IMR-90 (cell line): ENCODE data around the gene MAN2A1. TPM values are rescaled to one million over a fixed set of nuclear protein-coding genes. Genes with fewer than 3 reads are reported as not detected.

Experiments
- ATAC-seq: fragments of 200-7000 bp; cut with Tn5 transposase; 2 replicates; pipeline ENCODE4 v1.9.1; 2020; ENCODE audit warnings: low read depth, mild to moderate bottlenecking, moderate library complexity
- BruUV-seq: library from RNA; stranded (reverse); fragments of 400-500 nt; replicated peaks from 2 replicates; lab custom pipeline; 2021; lab: Mats Ljungman, UMichigan
- CTCF ChIA-PET: fragments of 300-600 bp; formaldehyde crosslinking; extraction: SDS; loops from one replicate; lab custom pipeline; 2021; ENCODE audit warnings: antibody characterized with exemption; lab: Yijun Ruan, JAX
- POLR2A ChIA-PET: fragments of 300-600 bp; sonication (Branson Sonifier 250); formaldehyde crosslinking; loops from one replicate; lab custom pipeline; 2022; ENCODE audit warnings: antibody characterized with exemption; ENCODE audit not compliant: unreplicated experiment; lab: Charles Lee
- DNase-seq: peaks from one replicate; pipeline ENCODE4 v3.0.0; 2013
- H2AFZ ChIP-seq: replicated peaks from 2 replicates; pipeline ENCODE3; 2013; ENCODE audit warnings: low read length, mild to moderate bottlenecking; ENCODE audit not compliant: poor library complexity
- H2AK5ac ChIP-seq: 2 replicates; pipeline ENCODE4 v1.6.1; 2013; ENCODE audit warnings: low read depth, low read length, inconsistent platforms
- H2AK9ac ChIP-seq: replicated peaks from 2 replicates; pipeline ENCODE3; 2013; ENCODE audit warnings: mild to moderate bottlenecking, low read depth, low read length, moderate library complexity; ENCODE audit not compliant: poor library complexity
- H2BK120ac ChIP-seq: 2 replicates; pipeline ENCODE4 v1.6.1; 2013; ENCODE audit warnings: low read depth, low read length, inconsistent platforms
- H2BK15ac ChIP-seq: 3 replicates; pipeline ENCODE4 v1.6.1; 2013; ENCODE audit warnings: low read depth, low read length, inconsistent platforms
- H2BK20ac ChIP-seq: 2 replicates; pipeline ENCODE4 v1.6.1; 2013; ENCODE audit warnings: low read depth, mild to moderate bottlenecking, inconsistent platforms, low read length, moderate library complexity
- H2BK5ac ChIP-seq: 2 replicates; pipeline ENCODE4 v1.6.1; 2013; ENCODE audit warnings: mild to moderate bottlenecking, low read depth, low read length, inconsistent platforms; ENCODE audit not compliant: poor library complexity, severe bottlenecking
- H3K14ac ChIP-seq: replicated peaks from 2 replicates; pipeline ENCODE4 v1.6.1; 2013; ENCODE audit warnings: low read depth, low read length, inconsistent platforms
- H3K18ac ChIP-seq: 2 replicates; pipeline ENCODE4 v1.6.1; 2013; ENCODE audit warnings: low read depth, low read length, control low read depth
- H3K23ac ChIP-seq: 2 replicates; pipeline ENCODE4 v1.6.1; 2013; ENCODE audit warnings: low read depth, low read length, inconsistent platforms
- H3K27ac ChIP-seq: 2 replicates; pipeline ENCODE4 v1.5.1; 2013; ENCODE audit warnings: mild to moderate bottlenecking, control low read depth, low read length; ENCODE audit not compliant: insufficient read depth
- H3K27me3 ChIP-seq: 2 replicates; pipeline ENCODE4 v1.6.1; 2013; ENCODE audit warnings: low read length; ENCODE audit not compliant: control insufficient read depth, insufficient read depth
- H3K36me3 ChIP-seq: 2 replicates; pipeline ENCODE4 v1.6.1; 2013; ENCODE audit warnings: low read length, mixed read lengths; ENCODE audit not compliant: control insufficient read depth, insufficient read depth
- H3K4ac ChIP-seq: 2 replicates; pipeline ENCODE4 v1.6.1; 2013; ENCODE audit warnings: low read depth, low read length, inconsistent platforms
- H3K4me1 ChIP-seq: 2 replicates; pipeline ENCODE4 v1.6.1; 2013; ENCODE audit warnings: low read length, mixed read lengths; ENCODE audit not compliant: control insufficient read depth, insufficient read depth
- H3K4me2 ChIP-seq: 2 replicates; pipeline ENCODE4 v1.6.1; 2013; ENCODE audit warnings: low read depth, mild to moderate bottlenecking, control low read depth, low read length, moderate library complexity
- H3K4me3 ChIP-seq: 2 replicates; pipeline ENCODE4 v1.5.1; 2013; ENCODE audit warnings: low read depth, mild to moderate bottlenecking, control low read depth, low read length, moderate library complexity; ENCODE audit not compliant: insufficient read depth
- H3K56ac ChIP-seq: 2 replicates; pipeline ENCODE4 v1.6.1; 2013; ENCODE audit warnings: low read length, inconsistent platforms; ENCODE audit not compliant: insufficient read depth; ENCODE audit errors: extremely low read depth
- H3K79me1 ChIP-seq, 2 experiments: 2 replicates each; pipeline ENCODE4 v1.6.1; 2013; ENCODE audit warnings: low read length in 2 of 2, inconsistent platforms in 1 of 2, low read depth in 1 of 2
- H3K9ac ChIP-seq: 2 replicates; pipeline ENCODE4 v1.6.1; 2013; ENCODE audit warnings: low read depth, low read length, control low read depth
- H3K9me1 ChIP-seq: 2 replicates; pipeline ENCODE4 v1.6.1; 2013; ENCODE audit warnings: low read length, inconsistent platforms; ENCODE audit not compliant: insufficient read depth
- H3K9me3 ChIP-seq: 2 replicates; pipeline ENCODE4 v1.6.1; 2013; ENCODE audit warnings: low read length; ENCODE audit not compliant: control insufficient read depth, insufficient read depth
- H4K20me1 ChIP-seq: 2 replicates; pipeline ENCODE4 v1.6.1; 2013; ENCODE audit warnings: low read length, inconsistent platforms; ENCODE audit not compliant: insufficient read depth
- H4K5ac ChIP-seq: 2 replicates; pipeline ENCODE4 v1.6.1; 2013; ENCODE audit warnings: mild to moderate bottlenecking, low read depth, low read length, control low read depth
- H4K8ac ChIP-seq, 2 experiments: 2 replicates each; pipeline ENCODE4 v1.6.1; 2013; ENCODE audit warnings: low read depth in 2 of 2, low read length in 2 of 2, control low read depth in 1 of 2, inconsistent platforms in 1 of 2
- H4K91ac ChIP-seq: 2 replicates; pipeline ENCODE4 v1.6.1; 2013; ENCODE audit warnings: low read depth, low read length, inconsistent platforms; ENCODE audit not compliant: insufficient read depth
- BHLHE40 ChIP-seq: fragments of 150-350 bp; IDR thresholded peaks from 2 replicates; pipeline ENCODE4 v1.6.1; 2016; ENCODE audit warnings: mild to moderate bottlenecking, low read depth, low read length
- CEBPB ChIP-seq: IDR thresholded peaks from 2 replicates; pipeline ENCODE4 v1.6.1; 2012; ENCODE audit warnings: low read depth, low read length, improper control_type of control experiment
- CHD1 ChIP-seq: IDR thresholded peaks from 2 replicates; pipeline ENCODE4 v1.6.1; 2012; ENCODE audit warnings: low read depth, low read length, improper control_type of control experiment
- CTCF ChIP-seq: conservative IDR thresholded peaks from 2 replicates; pipeline ENCODE4 v1.5.1; 2012; ENCODE audit warnings: mild to moderate bottlenecking, low read depth, low read length, improper control_type of control experiment
- MAFK ChIP-seq: IDR thresholded peaks from 2 replicates; pipeline ENCODE4 v1.6.1; 2012; ENCODE audit warnings: low read depth, low read length, improper control_type of control experiment
- MAZ ChIP-seq: IDR thresholded peaks from 2 replicates; pipeline ENCODE4 v1.6.1; 2012; ENCODE audit warnings: low read depth, mild to moderate bottlenecking, low read length, improper control_type of control experiment, moderate library complexity, borderline replicate concordance
- MXI1 ChIP-seq: IDR thresholded peaks from 2 replicates; pipeline ENCODE4 v1.6.1; 2012; ENCODE audit warnings: low read depth, mild to moderate bottlenecking, low read length, moderate library complexity, borderline replicate concordance
- NFE2L2 ChIP-seq: fragments of 150-350 bp; IDR thresholded peaks from 2 replicates; pipeline ENCODE4 v1.6.1; 2016; ENCODE audit warnings: low read depth, mild to moderate bottlenecking, low read length
- POLR2A ChIP-seq: IDR thresholded peaks from 2 replicates; pipeline ENCODE4 v1.6.1; 2012; ENCODE audit warnings: mild to moderate bottlenecking, low read depth, low read length
- RAD21 ChIP-seq: IDR thresholded peaks from 2 replicates; pipeline ENCODE4 v1.6.1; 2012; ENCODE audit warnings: low read length, improper control_type of control experiment
- RCOR1 ChIP-seq: IDR thresholded peaks from 2 replicates; pipeline ENCODE4 v1.6.1; 2012; ENCODE audit warnings: mild to moderate bottlenecking, low read length, improper control_type of control experiment; ENCODE audit not compliant: insufficient replicate concordance
- RFX5 ChIP-seq: IDR thresholded peaks from 2 replicates; pipeline ENCODE4 v1.8.0; 2012; ENCODE audit warnings: low read depth, mild to moderate bottlenecking, low read length, moderate library complexity
- SMC3 ChIP-seq: fragments of 150-350 bp; IDR thresholded peaks from 2 replicates; pipeline ENCODE4 v1.6.1; 2016; ENCODE audit warnings: low read depth, mild to moderate bottlenecking, antibody characterized with exemption, low read length, moderate library complexity
- USF2 ChIP-seq: fragments of 150-350 bp; IDR thresholded peaks from 2 replicates; pipeline ENCODE4 v1.6.1; 2017; ENCODE audit warnings: mild to moderate bottlenecking, antibody characterized with exemption, low read length, low read depth
- WGBS, 2 experiments: methylation state at CpG; one replicate each; pipeline versions ENCODE4 v1.1.5 to v1.1.7; 2013; ENCODE audit warnings: missing lambda C conversion rate in 2 of 2; ENCODE audit not compliant: insufficient read length in 1 of 2; ENCODE audit errors: extremely low coverage in 2 of 2; 5-methylcytosine and 5-hydroxymethylcytosine counted together
- dilution Hi-C: fragments of 300-500 bp; cut with HindIII; formaldehyde crosslinking; loops from one replicate; pipeline ENCODE4 v1.14.3; 2018; ENCODE audit warnings: low sequenced_read_pairs; ENCODE audit not compliant: unreplicated experiment
- in situ Hi-C: fragments of 300-500 bp; cut with MboI; formaldehyde crosslinking; loops from 3 replicates; pipeline ENCODE4 v1.14.3; 2019; ENCODE audit warnings: low sequenced_read_pairs, inconsistent platforms, mixed read lengths
- intact Hi-C: fragments of 100-400 bp; cut with micrococcal nuclease; formaldehyde crosslinking; loops from 2 replicates; pipeline ENCODE4 v1.10.0; 2022
- polyA plus RNA-seq, 3 experiments: library from polyadenylated mRNA; depleted of rRNA; stranded (reverse); fragments of >200 nt; gene quantifications; 2 replicates each; pipeline ENCODE4 v1.2.3, GENCODE V29; 2012; ENCODE audit warnings: low replicate concordance in 1 of 3
- total RNA-seq: library from RNA; depleted of rRNA; stranded (reverse); fragments of >200 nt; gene quantifications from 2 replicates; pipeline ENCODE4 v1.2.3, GENCODE V29; 2012

MAN2A1 gene
- total and polyA plus RNA-seq, 2 of the 4 experiments (the other 2 are of a cell fraction) = 16.4 to 29.6 TPM

- POLR2A ChIA-PET = no interaction called here
- no peak overlapping the region for H2BK5ac ChIP-seq
- H4K8ac ChIP-seq = no peak overlapping the region
- H3K56ac ChIP-seq = no peak overlapping the region
- H3K4me3 ChIP-seq = no peak overlapping the region
- H3K14ac ChIP-seq = no peak overlapping the region
- H3K23ac ChIP-seq = no peak overlapping the region
- dilution Hi-C loops (no loop called here), intact Hi-C loops (no loop called here), in situ Hi-C loops (no loop called here)
- 33% methylated on average over 1 of the region's 4 CpGs; no CpG with 5 or more reads in 1 of the 2 experiments for WGBS, 2 experiments
- ATAC-seq (no peak), DNase-seq (no peak)
- H4K20me1 ChIP-seq = no peaks in the 10 kb centered on the region
- H3K18ac ChIP-seq = no peak overlapping the region
- no TSS peak for BruUV-seq
- no peak overlapping the region for H4K5ac ChIP-seq
- no peak overlapping the region for H2BK15ac ChIP-seq
- CTCF ChIA-PET = no interaction called here
- no peaks in the 10 kb centered on the region; the same call in 1 of the 2 replicates for H3K9me1 ChIP-seq
- H3K27me3 ChIP-seq = no peaks in the 10 kb centered on the region
- no peak overlapping the region for H2BK20ac ChIP-seq
- no peaks in the 10 kb centered on the region for H3K36me3 ChIP-seq
- no peak overlapping the region for H3K4me2 ChIP-seq
- TF ChIP-seq USF2 (no peak), RAD21 (no peak), MAFK (no peak), CTCF (no peak), BHLHE40 (no peak), CHD1 (no peak), NFE2L2 (no peak), RFX5 (no peak), CEBPB (no peak), MAZ (no peak), POLR2A (no peak), SMC3 (no peak), MXI1 (no peak), RCOR1 (no peak)
- no peaks in the 10 kb centered on the region for H3K4me1 ChIP-seq
- H2AK9ac ChIP-seq = no peak overlapping the region
- no peak overlapping the region for H2AFZ ChIP-seq
- no peak overlapping the region for H4K91ac ChIP-seq
- H2BK120ac ChIP-seq = no peak overlapping the region
- H3K4ac ChIP-seq = no peak overlapping the region
- H2AK5ac ChIP-seq = no peak overlapping the region
- no peaks in the 10 kb centered on the region for H3K79me1 ChIP-seq
- H3K9me3 ChIP-seq = no peaks in the 10 kb centered on the region
- H3K9ac ChIP-seq = no peak overlapping the region
- H3K27ac ChIP-seq = no peak overlapping the region
Observed at GRCh38 chr5:109640976-109641375, 48.8 kb upstream of the MAN2A1 start.
